SU-DHL-6 (cell line): ENCODE data around the gene BSCL2.

ENCODE experiments used
- H2AFZ ChIP-seq: fragments of 200-600 bp; sonication (generic); 2 replicates; pipeline ENCODE4 v1.6.1; 2014; ENCODE audit warnings: low read depth, mild to moderate bottlenecking, moderate library complexity, mixed read lengths, antibody characterized with exemption, low read length; ENCODE audit not compliant: severe bottlenecking
- H3F3A ChIP-seq: fragments of 200-600 bp; shearing (Covaris generic); 2 replicates; pipeline ENCODE4 v1.6.0; 2016; ENCODE audit warnings: antibody characterized with exemption, mild to moderate bottlenecking; ENCODE audit not compliant: insufficient read depth
- H3K27ac ChIP-seq: fragments of 200-600 bp; sonication (generic); 2 replicates; pipeline ENCODE4 v1.5.1; 2016; ENCODE audit warnings: low read depth, mild to moderate bottlenecking, low read length, moderate library complexity, mixed read lengths
- H3K27me3 ChIP-seq: fragments of 200-600 bp; sonication (generic), shearing (Covaris generic); 2 replicates; pipeline ENCODE4 v1.6.0; 2014; ENCODE audit warnings: mild to moderate bottlenecking, low read length
- H3K36me3 ChIP-seq: fragments of 200-600 bp; sonication (generic); 2 replicates; pipeline ENCODE4 v1.6.1; 2014; ENCODE audit warnings: mild to moderate bottlenecking, low read length, mixed read lengths
- H3K4me2 ChIP-seq: fragments of 300-600, 200-600 bp; shearing (Covaris generic), sonication (generic); 2 replicates; pipeline ENCODE4 v1.6.0; 2014; ENCODE audit warnings: low read length, low read depth, mild to moderate bottlenecking; ENCODE audit not compliant: poor library complexity, severe bottlenecking
- H3K4me3 ChIP-seq: fragments of 200-600 bp; sonication (generic); 2 replicates; pipeline ENCODE4 v1.5.1; 2014; ENCODE audit warnings: antibody characterized with exemption, low read length, mild to moderate bottlenecking, mixed read lengths; ENCODE audit not compliant: insufficient read depth, poor library complexity, severe bottlenecking
- H3K79me2 ChIP-seq: fragments of 200-600 bp; sonication (generic); 2 replicates; pipeline ENCODE4 v1.6.1; 2014; ENCODE audit warnings: mild to moderate bottlenecking, low read length, moderate library complexity; ENCODE audit not compliant: insufficient read depth
- H3K9ac ChIP-seq: fragments of 200-600 bp; sonication (generic); 2 replicates; pipeline ENCODE4 v1.7.0; 2014; ENCODE audit warnings: mild to moderate bottlenecking, low read length
- H3K9me2 ChIP-seq: fragments of 200-600 bp; sonication (generic); replicated peaks from 2 replicates; pipeline ENCODE4 v1.6.1; 2014; ENCODE audit warnings: low read length; ENCODE audit not compliant: insufficient read depth
- H3K9me3 ChIP-seq: fragments of 200-600 bp; sonication (generic); 2 replicates; pipeline ENCODE4 v1.6.1; 2014; ENCODE audit warnings: low read length, mixed read lengths; ENCODE audit not compliant: insufficient read depth
- H4K20me1 ChIP-seq: fragments of 200-600 bp; sonication (generic); 2 replicates; pipeline ENCODE4 v1.6.1; 2014; ENCODE audit warnings: low read depth, mild to moderate bottlenecking, antibody characterized with exemption, low read length, moderate library complexity, mixed read lengths
- CTCF ChIP-seq: fragments of 200-600 bp; sonication (generic); IDR thresholded peaks from one replicate; pipeline ENCODE4 v1.5.1; 2017; ENCODE audit warnings: antibody characterized with exemption, mild to moderate bottlenecking, low read length, moderate library complexity; ENCODE audit not compliant: insufficient read depth, poor library complexity, severe bottlenecking
- EZH2phosphoT487 ChIP-seq: fragments of 200-600 bp; sonication (generic), shearing (Covaris generic); conservative IDR thresholded peaks from 2 replicates; pipeline ENCODE4 v1.6.1; 2018; ENCODE audit warnings: mild to moderate bottlenecking, antibody characterized with exemption, low read length, moderate library complexity, mixed read lengths

BSCL2 gene

DNA sequence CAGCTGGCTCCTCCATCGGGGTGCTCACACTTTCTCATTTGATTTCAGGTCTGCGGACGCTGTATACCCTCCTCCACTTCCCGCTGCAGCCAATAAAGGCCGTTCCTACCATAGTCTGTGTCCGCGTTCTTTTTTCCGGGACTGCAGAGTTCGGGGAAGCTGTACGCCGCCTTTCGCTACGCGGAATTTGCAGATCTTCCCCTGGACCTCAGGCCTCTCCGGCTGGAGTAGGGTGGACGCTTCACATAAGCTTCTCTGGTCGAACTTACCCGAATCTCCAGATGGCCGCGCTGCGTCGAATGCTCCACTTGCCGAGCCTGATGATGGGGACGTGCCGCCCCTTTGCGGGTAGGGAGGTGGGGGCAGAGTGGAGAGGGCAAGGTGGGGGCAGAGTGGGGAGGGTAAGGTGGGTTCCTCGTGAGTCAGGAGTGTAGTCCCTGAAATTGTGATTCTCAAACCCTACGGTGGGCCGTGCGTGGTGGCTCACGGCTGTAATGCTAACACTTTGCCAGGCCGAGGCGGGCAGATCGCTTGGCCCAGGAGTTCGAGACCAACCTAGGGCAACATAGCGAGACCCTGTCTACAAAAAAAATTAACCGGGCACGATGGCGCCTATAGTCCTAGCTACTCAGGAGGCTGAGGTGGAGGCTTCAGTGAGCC lies 41.5 kb downstream of the BSCL2 start:
- Histone ChIP-seq H2AFZ (no peak overlapping the region), H3F3A (peaks cover 52% of the 10 kb centered on the region)
- no peak for TF ChIP-seq EZH2phosphoT487
- TF ChIP-seq CTCF, result no peak

DNA sequence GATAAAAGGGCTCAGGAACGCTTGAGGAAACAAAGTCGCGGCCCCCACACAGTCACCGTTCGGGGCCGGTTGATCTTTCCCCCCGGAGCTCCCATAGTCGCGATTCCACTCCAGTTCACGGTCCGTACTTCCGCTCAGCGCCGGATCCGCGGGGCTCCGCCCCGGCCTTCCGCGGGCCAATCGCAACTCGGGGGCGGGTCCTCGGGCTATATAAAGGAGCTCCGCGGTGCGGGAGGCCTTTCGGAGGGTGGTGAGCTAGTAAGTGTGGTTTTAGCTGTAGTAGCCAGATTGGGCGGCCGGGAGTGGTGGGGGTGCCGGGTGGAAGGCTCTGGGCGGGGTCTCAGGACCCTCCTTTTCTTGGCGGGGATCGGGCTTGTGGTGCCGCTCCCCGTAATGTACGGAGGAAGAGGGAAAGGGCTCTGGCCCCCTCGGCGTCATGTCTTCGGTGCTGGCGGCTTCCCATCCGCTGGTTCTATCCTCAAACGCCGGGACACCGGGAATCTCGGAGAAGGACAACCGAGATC lies 42.1 kb downstream of the BSCL2 start, which contains the start of the genes C11orf98 and CSKMT:
Gene C11orf98 (minus strand): TSS at position 136 of the 524 bp plus-strand sequence. CDS start 41 bp downstream, at position 95.
Gene CSKMT (plus strand): TSS at position 238 of the 524 bp plus-strand sequence. CDS start 568 bp downstream, outside the sequence.
- H3F3A ChIP-seq, result peaks cover 50% of the 10 kb centered on the region
- peaks cover 43% of the 10 kb centered on the region for H3K79me2 ChIP-seq
- H2AFZ ChIP-seq, result peak within 1 kb of the TSS; percentile 61

More for the DNA sequence above, 41.5 kb downstream of the BSCL2 start:
- Histone ChIP-seq H3K4me3 (peak overlapping the region; percentile 89), H3K9ac (peak overlapping the region; percentile 95), H3K36me3 (peaks cover 15% of the 10 kb centered on the region), H3K4me2 (peak overlapping the region; percentile 93), H3K9me2 (no peaks in the 10 kb centered on the region), H3K9me3 (no peaks in the 10 kb centered on the region), H3K79me2 (peaks cover 45% of the 10 kb centered on the region), H3K27me3 (no peaks in the 10 kb centered on the region), H4K20me1 (no peaks in the 10 kb centered on the region), H3K27ac (peak overlapping the region; percentile 92)

GRCh38 chr11:62664405-62665074 lies 42.7 kb downstream of the BSCL2 start:
- peaks cover 43% of the 10 kb centered on the region for H3K79me2 ChIP-seq

More for the DNA sequence above, 42.1 kb downstream of the BSCL2 start, which contains the start of the genes C11orf98 and CSKMT:
- Histone ChIP-seq H3K36me3 (peaks cover 15% of the 10 kb centered on the region), H3K9me3 (no peaks in the 10 kb centered on the region), H3K4me3 (peak within 1 kb of the TSS; percentile 89), H3K9ac (peak within 1 kb of the TSS; percentile 95), H3K9me2 (no peaks in the 10 kb centered on the region), H4K20me1 (no peaks in the 10 kb centered on the region), H3K27me3 (no peaks in the 10 kb centered on the region), H3K4me2 (peak within 1 kb of the TSS; percentile 93), H3K27ac (peak within 1 kb of the TSS; percentile 92)
- no peak for TF ChIP-seq EZH2phosphoT487
- no peak for TF ChIP-seq CTCF

More at GRCh38 chr11:62664405-62665074, 42.7 kb downstream of the BSCL2 start:
- Histone ChIP-seq H3K9me3 (no peaks in the 10 kb centered on the region), H3K27ac (peak overlapping the region; percentile 92), H3K36me3 (peaks cover 15% of the 10 kb centered on the region), H3K9me2 (no peaks in the 10 kb centered on the region), H3K4me2 (peak overlapping the region; percentile 80), H4K20me1 (no peaks in the 10 kb centered on the region), H3F3A (peaks cover 45% of the 10 kb centered on the region), H2AFZ (peak overlapping the region; percentile 61), H3K27me3 (no peaks in the 10 kb centered on the region), H3K9ac (peak overlapping the region; percentile 95), H3K4me3 (peak overlapping the region; percentile 89)
- no peak for TF ChIP-seq CTCF
- no peak for TF ChIP-seq EZH2phosphoT487
